ENCODE measurements around the gene CRYGS.

The CRYGS gene

DNA sequence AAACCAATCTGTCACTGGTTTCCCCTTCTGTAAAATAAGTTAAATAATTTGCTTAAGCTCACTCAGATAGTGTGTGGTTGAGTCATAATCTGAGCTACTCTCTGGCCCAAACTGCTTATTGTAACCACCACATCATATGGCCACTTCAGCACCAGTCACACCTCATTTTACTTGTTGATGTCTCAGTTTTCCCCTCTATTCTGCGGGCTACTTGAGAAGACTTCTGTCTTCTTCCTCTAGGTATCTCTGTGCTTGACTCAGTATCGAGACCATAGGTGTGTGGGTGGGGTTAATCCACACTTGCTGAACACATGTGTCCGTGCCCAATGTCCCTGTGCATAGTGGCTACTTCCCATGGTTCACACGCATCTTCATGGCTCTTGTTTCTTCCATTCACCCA lies 32.9 kb downstream of the CRYGS start:
- DNase-seq, result no peak
- Histone ChIP-seq H3K36me3 (no peaks in the 10 kb centered on the region), H3K9me3 (ENCODE audit: severe bottlenecking) (no peaks in the 10 kb centered on the region), H3K27me3 (ENCODE audit: insufficient read depth, low read depth, severe bottlenecking) (no peaks in the 10 kb centered on the region), H3K27ac (no peak overlapping the region), H3K4me3 (ENCODE audit: low read depth, low read length) (no peak overlapping the region)
- TF ChIP-seq, protein P1, sequence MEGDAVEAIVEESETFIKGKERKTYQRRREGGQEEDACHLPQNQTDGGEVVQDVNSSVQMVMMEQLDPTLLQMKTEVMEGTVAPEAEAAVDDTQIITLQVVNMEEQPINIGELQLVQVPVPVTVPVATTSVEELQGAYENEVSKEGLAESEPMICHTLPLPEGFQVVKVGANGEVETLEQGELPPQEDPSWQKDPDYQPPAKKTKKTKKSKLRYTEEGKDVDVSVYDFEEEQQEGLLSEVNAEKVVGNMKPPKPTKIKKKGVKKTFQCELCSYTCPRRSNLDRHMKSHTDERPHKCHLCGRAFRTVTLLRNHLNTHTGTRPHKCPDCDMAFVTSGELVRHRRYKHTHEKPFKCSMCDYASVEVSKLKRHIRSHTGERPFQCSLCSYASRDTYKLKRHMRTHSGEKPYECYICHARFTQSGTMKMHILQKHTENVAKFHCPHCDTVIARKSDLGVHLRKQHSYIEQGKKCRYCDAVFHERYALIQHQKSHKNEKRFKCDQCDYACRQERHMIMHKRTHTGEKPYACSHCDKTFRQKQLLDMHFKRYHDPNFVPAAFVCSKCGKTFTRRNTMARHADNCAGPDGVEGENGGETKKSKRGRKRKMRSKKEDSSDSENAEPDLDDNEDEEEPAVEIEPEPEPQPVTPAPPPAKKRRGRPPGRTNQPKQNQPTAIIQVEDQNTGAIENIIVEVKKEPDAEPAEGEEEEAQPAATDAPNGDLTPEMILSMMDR (IDR thresholded peaks at IDR 0.05; ENCODE audit: low read depth, low read length), result no peak

DNA sequence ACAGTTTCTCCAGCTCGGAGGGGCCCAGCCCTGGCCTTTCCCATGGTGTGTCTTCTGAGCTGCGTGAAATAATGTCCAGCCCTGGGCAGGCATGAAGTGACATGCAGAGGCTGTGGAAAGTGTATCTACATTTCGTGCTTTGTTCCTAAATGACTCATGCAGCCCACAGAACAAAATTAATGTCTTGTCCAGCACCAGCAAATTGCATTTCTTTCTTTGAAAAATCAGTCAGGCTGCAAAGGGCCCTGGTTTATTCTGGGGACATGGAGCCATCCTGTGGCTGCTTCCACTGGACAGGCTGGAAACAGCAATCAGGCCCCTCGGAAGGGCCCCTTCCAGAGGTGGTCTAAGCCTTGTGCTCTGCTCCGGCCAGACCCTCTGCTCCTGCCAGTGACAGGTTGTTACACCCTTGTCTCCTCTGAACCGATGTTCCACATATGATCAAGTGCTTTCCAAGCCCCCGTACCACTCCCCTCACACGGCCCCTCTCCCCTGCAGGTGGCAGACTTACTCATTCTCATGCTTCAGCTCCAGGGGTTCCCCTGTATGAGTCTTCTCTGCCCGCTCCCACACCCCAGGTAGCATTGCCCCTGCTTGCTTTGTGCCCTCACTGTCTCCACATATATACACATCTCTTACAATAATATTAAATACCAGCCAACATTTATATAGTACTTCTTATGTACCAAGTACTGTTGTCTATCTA lies 33.7 kb downstream of the CRYGS start:
- Histone ChIP-seq H3K9me3 (ENCODE audit: severe bottlenecking) (no peaks in the 10 kb centered on the region), H3K36me3 (no peaks in the 10 kb centered on the region), H3K27me3 (ENCODE audit: insufficient read depth, low read depth, severe bottlenecking) (no peaks in the 10 kb centered on the region), H3K27ac (no peak overlapping the region), H3K4me3 (ENCODE audit: low read depth, low read length) (no peak overlapping the region)
- no peak for DNase-seq
- TF ChIP-seq, protein P1 (IDR thresholded peaks at IDR 0.05; ENCODE audit: low read depth, low read length), result no peak

DNA sequence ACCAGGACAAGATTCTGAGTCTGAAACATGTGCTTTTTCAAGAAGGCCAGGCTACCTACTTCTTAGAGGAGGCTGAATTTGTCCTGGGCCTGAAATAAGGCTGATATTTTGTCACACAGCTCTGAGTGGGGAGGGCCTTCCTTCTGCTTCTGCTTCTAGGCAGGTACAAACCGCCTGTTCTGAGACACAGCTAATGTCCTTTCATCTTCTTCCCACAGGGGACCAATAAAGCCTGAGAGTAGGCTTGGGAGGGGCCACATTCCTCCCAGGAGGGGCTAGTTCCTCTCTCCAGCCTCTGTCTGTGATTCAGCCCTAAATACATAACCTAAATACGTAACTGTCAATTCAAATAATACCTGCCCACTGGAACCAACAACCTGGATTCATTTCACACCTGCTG lies 34.8 kb downstream of the CRYGS start:
- H3K27ac ChIP-seq, result no peak overlapping the region
- DNase-seq, result no peak
- no peak overlapping the region for H3K4me3 ChIP-seq (ENCODE audit: low read depth, low read length)
- H3K9me3 ChIP-seq (ENCODE audit: severe bottlenecking), result no peaks in the 10 kb centered on the region
- H3K36me3 ChIP-seq, result no peaks in the 10 kb centered on the region
- H3K27me3 ChIP-seq (ENCODE audit: insufficient read depth, low read depth, severe bottlenecking), result no peaks in the 10 kb centered on the region
- TF ChIP-seq, protein P1 (IDR thresholded peaks at IDR 0.05; ENCODE audit: low read depth, low read length), result no peak

DNA sequence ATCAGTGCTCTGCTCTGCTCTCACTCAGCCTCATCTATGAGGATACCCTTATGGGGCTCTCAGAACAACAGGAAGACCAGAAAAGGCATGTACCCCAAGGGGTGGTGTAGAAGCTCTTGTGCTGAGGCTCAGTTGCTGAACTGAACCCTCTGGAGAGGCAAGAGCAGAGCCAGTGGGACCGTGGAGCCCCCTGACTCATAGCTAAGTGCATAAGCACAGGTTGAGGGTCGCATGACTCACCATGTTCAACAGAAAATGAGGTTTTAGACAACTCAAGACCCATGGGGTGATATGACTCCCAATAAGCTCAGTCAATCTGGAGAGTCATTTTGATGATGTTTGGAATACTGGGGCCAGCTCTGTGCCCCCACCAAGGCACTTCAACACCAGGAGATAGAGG lies 37.3 kb downstream of the CRYGS start:
- Histone ChIP-seq H3K27me3 (ENCODE audit: insufficient read depth, low read depth, severe bottlenecking) (no peaks in the 10 kb centered on the region), H3K36me3 (no peaks in the 10 kb centered on the region), H3K9me3 (ENCODE audit: severe bottlenecking) (no peaks in the 10 kb centered on the region), H3K4me3 (ENCODE audit: low read depth, low read length) (no peak overlapping the region), H3K27ac (no peak overlapping the region)
- TF ChIP-seq, protein P1 (IDR thresholded peaks at IDR 0.05; ENCODE audit: low read depth, low read length), result no peak
- no peak for DNase-seq

DNA sequence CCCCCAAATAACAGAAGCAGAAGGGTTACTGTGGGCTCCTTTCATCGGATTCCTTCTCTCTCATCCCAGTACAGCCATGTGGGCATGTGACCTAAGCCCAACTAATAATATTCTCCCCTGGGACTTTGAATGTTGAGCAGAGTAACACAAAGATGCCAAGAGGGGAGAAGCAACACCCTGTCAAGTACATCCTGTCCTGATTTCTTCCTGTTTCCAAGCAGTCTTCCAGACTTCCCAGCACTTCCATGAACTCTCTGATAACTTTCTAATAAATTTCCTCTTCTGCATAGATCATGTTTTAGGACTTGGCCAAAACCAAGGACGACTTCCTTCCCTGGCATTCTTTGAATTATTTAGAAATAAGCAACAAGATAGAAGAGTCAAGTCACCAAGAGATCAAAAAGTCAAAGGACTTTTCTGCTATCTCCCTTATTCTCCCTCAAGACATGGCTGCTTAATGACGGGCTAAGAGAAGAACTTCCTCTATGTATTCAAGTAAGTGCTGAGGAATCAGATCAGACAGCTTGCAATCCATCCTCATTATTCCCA lies 37.9 kb downstream of the CRYGS start:
- DNase-seq, result no peak
- Histone ChIP-seq H3K27ac (no peak overlapping the region), H3K27me3 (ENCODE audit: insufficient read depth, low read depth, severe bottlenecking) (no peaks in the 10 kb centered on the region), H3K4me3 (ENCODE audit: low read depth, low read length) (no peak overlapping the region), H3K36me3 (no peaks in the 10 kb centered on the region), H3K9me3 (ENCODE audit: severe bottlenecking) (no peaks in the 10 kb centered on the region)
- TF ChIP-seq, protein P1 (IDR thresholded peaks at IDR 0.05; ENCODE audit: low read depth, low read length), result no peak
